Esophagus mucosa (tissue), 1 donor: ENCODE results near the gene TBC1D9. TPM values are rescaled to one million over a fixed set of nuclear protein-coding genes. Genes with fewer than 3 reads are reported as not detected.

Experiments
- ATAC-seq: fragments of 200-7000 bp; cut with Tn5 transposase; one replicate; pipeline ENCODE4 v1.9.1; 2020
- total RNA-seq: library from RNA; stranded (reverse); gene quantifications from one replicate; pipeline ENCODE4 v1.2.4, GENCODE V29; 2023
- donor health status: DM: yes; HTN: yes; CAD: no.

TBC1D9 gene
- total RNA-seq, 1 donor from 2014 or later, result 11.5 TPM

DNA sequence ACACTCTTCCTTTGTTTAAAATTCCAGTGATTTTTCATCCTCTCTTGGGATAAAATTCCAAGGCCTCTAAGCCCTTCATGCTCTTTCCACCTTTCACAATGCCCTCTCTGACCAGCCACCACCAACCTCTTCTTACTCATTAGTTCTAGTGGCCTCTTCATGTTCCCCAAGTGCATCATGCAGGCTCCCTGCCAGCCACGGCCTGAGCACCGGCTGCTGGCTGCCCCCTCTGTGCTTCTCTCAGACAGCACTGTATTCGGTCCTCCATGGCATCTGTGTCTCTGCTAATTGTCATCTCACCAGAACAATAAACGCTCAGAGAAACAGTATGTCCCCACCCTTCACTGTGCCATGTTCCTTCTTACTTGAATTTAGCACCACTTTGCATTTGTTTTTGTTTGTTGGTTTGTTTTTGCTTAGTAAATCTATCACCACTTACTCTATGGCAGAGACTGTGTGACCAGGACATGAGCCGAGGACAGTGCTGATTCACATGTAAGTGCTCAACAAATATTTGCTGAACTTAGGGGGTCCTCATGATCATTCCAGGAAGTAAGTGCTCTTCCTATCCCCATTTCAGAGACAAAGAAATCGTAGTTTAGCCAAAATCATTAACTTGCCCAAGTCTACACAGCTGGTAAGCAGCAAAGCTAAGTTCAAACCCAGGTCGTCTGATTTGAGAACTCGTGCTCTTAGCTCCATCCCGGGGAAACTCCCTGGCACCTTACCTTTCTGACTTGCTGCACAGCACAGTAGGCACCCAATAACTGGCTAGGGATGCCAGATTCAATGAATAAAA, 110.4 kb downstream of the TBC1D9 start:
- no peak for ATAC-seq

GRCh38 chr4:140645196-140645595, 111.0 kb downstream of the TBC1D9 start:
- peak; percentile 7 for ATAC-seq

DNA sequence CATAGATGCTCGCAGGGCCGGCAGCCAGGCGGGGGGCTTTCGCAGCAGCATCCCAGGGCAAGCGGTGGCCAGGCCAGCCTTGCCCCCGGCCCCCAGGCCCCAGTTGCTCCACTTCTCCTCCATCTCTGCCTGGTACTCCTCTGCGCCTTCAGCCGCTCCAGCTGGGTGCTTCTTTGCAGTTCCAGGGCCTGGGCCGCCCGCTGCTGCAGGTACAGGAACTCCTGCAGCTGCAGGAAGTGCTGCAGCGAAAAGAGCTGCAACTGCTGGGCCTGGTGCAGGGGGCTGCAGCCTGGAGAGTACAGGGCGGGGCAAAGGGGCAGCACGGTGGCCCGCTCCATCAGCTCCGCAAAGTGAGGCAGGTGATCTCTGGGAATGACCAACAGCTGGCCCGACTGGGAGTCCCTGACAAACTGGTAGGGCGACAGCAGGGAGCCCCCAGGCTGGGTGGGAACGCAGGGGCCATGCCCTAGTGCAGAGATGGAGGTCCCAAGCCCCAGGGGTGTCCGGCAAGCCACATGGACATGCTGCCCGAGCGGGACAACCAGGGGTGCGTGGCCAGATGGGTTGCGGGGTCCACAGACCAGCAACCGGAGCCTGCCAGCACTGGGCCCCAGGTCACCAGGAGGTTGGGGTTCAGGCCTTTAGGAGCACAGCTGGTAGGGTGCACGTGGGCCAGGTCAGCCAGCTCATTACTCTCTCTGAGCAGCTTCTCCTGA, 111.6 kb downstream of the TBC1D9 start:
- peak; percentile 12 for ATAC-seq

GRCh38 chr4:140643571-140644055, 112.6 kb downstream of the TBC1D9 start:
- no peak for ATAC-seq

DNA sequence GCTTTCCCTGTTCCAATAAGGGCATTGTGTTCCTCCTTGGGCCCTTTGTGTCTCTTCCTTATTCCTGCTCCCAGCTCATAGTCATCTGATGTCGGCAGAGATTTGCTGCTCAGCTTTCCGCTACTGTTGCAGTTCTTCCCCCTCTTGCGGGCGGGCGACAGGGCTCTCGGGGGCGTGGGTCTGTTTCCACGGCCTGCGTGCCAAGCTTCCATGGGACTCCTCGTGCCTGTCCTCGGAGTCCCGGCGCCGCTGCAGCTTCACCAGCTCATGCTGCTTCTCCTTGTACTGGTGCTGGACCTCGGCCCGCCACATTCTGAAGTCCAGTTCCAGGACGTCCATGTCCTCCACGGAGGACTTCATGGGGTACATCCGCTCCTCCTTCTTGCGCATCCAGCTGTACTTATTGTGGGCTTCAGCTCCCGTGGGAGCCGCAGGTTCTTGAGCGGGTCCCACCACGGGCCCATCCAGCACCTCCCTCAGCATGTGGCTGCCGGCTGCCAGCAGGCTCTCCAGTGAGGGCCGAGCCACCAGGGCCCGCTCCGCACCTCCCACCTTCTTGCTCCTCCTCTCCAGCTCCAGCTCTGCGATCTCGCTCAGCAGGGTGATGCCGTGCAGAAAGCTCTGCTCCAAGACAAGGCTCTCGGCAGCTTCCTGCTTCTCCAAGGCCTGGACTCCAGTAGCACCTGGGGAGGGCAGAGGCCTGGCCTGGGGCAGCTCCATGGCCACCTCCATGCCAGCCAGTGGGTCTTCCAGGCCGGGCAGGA, 113.3 kb downstream of the TBC1D9 start:
- peak; percentile 22 for ATAC-seq

DNA sequence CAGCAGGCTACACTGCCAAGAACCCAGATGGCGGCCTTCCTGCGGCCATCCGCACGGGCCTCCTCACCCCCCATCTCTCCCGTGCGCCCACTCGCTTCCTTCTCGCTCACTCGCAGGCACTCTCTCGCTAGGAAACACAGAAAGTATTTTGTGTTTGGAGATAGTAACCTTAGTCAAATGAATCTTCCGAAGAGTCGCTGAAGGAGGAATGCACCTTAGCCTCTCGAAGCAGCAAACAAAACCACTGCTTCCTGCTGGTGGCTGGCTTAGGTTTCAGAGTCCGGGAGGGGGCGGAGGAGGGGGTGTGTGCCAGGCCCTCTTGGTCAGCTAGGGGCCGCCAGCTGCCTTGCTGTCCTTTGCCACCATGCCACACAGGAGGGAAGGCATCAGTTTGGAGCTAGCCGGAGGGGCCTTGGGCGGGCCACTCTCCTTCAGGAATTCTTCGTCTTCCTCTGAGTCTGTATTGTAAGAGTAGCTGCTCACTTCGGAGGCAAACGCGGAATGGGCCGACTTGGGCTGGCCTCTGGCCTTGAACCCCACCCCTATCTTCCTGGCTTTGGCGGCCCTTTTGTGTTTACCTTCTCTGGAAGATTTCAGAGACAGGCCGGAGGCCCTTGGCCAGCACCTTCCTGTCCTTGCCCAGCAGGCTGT, 114.3 kb downstream of the TBC1D9 start:
- ATAC-seq, result no peak

DNA sequence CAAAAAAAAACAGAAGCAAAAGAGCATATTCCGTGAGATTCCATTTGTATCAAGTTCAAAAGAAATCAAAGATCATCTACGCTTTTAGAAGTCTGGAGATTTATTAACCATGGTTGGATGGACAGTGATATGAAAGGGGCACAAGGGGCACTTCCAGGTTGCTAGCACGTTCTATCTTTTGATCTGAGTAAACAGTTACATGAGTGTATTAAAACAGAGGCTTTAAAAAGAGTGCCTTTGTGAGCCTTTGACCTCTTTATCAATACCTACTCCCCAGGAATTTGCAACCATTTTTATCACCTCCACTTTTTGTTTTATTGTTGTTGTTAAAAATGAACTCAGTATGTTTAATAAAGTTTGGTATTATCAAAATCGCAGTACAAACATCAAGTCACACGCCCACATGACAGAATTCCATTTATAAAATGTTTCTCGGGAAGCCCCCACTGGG, 115.1 kb downstream of the TBC1D9 start:
- ATAC-seq, result no peak

GRCh38 chr4:140640150-140640748, 115.9 kb downstream of the TBC1D9 start:
- no peak for ATAC-seq

DNA sequence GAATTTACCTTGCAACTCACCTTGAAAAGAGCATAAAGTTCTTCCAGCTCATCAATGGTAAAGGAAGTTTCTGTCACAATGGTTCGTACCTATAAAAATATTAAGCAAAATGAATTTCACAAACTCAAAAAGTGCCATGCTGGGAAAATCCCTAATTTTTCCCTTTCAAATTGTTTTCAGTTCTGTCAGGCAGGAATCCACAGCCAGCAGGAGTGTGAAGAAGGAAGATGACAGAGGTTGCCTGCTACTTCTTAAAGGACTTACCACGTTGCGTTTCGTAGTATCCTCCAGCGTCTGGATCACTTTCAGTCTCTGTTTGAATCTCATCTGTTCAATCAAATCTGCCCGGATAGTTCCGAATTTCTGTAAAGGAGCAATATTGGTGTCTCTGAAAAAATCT, 117.1 kb downstream of the TBC1D9 start:
- no peak for ATAC-seq

DNA sequence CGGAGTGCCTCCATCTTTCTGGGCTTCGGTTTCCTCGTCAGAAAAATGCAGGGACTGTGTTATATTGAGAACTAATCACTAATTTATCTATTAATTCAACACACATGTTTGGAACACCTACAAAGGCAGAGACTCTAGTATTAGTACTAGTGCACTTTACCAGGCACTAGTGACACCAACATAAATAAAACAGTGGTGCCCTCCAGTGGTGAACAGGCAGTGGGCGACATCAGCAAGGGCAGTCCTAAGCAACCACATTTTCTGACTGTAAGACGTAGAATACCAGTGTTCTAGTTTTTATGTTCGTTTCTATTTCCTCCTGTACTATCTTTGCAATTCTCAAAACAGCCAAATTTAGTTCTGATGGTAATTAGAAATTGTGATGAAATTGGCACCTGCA, 118.3 kb downstream of the TBC1D9 start:
- peak; percentile 64 for ATAC-seq

GRCh38 chr4:140635606-140636005, 120.6 kb downstream of the TBC1D9 start:
- peak; percentile 95 for ATAC-seq

GRCh38 chr4:140633951-140634350, 122.2 kb downstream of the TBC1D9 start:
- no peak for ATAC-seq

- ATAC-seq, result no peak
These were observed 123.1 kb downstream of the TBC1D9 start for GRCh38 chr4:140633124-140633523.

DNA sequence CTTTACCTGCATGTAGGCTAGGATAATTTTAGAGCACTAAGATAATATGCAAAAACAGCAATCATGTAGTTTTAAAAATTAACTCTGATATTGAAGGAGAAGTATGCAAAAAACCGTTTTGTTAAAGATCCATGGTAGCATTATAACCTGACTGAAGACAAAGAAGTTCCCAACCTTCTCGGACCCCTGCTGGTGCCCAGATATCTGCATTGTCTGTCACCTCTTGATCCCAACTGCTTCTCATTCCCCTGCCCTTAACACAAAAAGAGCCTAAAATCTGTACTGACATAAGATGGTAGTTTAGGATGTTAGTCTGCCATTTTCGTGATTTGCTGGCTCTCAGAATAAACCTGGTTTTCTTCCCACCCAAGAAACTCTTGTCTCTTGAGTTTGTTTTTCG, 125.9 kb downstream of the TBC1D9 start:
- ATAC-seq, result no peak

GRCh38 chr4:140628016-140628415, 128.2 kb downstream of the TBC1D9 start:
- ATAC-seq, result peak; percentile 95

DNA sequence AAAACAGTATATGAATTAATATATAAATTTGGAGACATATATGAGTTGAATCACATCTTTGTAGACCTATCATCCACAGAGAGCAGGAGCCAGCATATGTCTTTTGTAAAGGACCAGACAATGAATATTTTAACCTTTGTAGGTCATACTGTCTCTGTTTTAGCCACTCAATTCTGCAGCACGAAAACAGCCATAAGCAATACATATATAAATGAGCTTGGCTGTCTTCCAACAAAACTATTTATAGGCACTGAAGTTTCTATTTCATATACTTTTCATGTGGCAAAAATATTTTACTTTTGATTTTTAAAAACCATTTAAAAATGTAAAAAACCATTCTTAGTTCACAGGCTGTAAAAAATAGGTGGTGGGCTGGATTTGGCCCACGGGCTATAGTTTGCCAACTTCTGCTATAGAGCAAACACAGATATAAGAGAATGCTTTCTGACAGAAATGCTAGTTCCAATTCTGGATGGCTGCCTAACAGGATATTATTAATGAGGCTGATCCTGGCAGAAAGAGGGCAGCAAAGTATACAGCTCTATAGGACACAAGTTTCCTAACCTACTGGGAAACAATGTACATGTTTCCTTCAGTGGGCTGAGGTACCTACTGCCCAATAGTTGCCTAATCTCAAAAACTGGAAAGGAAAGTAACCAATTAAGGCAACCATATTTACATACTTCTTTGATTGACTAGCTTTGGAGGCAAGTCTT, 129.4 kb downstream of the TBC1D9 start:
- no peak for ATAC-seq

GRCh38 chr4:140622333-140622958, 133.7 kb downstream of the TBC1D9 start:
- ATAC-seq, result no peak

DNA sequence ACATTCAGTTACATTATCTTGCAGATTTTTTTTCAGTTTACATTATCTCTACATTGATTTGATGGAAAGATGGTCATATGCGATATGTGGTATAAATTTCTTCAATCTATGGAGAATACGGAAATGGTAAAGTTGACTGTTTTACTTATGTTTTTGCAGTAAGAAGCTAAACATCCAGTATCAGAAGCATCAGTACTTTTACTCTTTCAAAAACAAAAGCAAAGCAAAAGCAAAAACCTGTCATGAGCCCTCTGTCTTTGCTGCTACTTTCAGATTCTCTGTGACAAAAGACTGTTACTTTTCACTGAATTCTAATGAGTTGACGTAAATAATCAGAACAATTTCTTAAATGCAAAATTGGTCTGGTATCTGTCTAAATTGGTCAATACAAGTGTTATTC, 135.0 kb downstream of the TBC1D9 start:
- ATAC-seq, result no peak

DNA sequence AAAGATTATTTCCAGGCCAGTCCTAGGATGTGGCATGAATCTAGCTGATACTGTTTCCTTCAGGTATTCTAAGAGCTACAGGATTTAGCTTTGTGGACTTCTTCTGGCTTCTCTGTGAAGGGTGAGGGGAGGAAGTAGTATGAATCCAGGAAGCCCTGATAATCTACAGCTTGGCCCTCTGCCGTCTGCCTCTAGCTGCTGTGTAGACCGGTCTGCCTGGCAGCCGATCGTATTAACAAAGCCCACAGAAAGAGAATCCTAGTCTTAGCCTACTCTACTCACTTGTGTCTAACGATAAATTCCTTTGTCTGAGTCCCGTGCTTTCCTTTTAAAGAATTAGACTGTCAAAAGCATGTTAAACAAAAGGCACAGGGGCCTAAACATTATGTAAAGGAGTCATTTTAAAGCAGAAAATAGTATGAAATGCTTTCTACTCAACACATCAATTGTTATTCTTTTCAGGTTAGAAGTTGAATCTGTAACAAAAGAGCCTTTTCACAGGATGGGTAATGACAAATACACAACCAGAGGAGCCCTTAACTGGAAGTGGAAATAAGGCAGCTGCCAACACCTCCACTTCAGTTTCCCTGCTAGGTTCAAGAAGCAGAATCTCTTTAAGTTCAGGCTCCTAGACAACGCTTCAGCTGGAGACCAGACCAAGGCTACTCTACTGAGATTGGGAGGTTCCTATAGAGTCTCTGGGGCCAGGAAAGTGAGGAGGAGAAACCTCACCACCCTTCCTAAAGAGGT, 138.5 kb downstream of the TBC1D9 start:
- ATAC-seq, result no peak

DNA sequence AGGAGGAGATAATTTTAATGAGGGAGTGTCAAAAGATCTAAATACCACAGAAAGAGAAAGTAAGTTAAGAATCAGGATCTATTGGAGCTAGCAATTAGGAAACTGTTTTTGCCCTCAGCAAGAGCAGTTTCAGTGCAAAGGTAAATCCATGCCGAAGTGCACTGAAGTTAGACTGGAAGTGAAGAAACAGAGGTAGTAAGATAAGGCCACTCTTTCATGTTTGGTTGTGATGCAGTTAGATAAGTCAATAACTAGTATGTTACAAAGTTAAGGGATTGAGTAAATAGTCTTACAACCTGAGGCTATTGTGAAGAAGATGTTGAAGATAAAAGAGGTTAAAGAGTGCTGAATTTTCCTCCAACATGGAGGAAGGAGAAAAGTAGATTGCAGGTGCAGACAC, 140.7 kb downstream of the TBC1D9 start:
- no peak for ATAC-seq
